ENCODE results near the gene KCNF1. TPM values are rescaled to one million over a fixed set of nuclear protein-coding genes. Genes with fewer than 3 reads are reported as not detected.

KCNF1 gene
- total RNA-seq, 2 donors from 2014 or later, result not detected

Other genes with a start within 250 kb of the KCNF1 start
- gene NOL10, start 222.0 kb upstream of the KCNF1 start, total RNA-seq, result 10 to 100 TPM; 20.6 to 21.4 TPM
- gene ATP6V1C2, start 190.3 kb upstream of the KCNF1 start, total RNA-seq, result not detected
- gene PDIA6, start 99.1 kb upstream of the KCNF1 start, total RNA-seq, result 10 to 100 TPM; 53.3 to 57.4 TPM
- gene SLC66A3, start 243.5 kb downstream of the KCNF1 start, total RNA-seq, result 10 to 100 TPM; 18.8 to 20.8 TPM

Measured in T-helper 17 cell (primary cell).